Gastrocnemius medialis (tissue), 4 donors: Measurements from ENCODE around the gene PKLR. TPM values are rescaled to one million over a fixed set of nuclear protein-coding genes. Genes with fewer than 3 reads are reported as not detected.

ENCODE experiments used
- ATAC-seq, 2 donors: fragments of 150-250 bp; one replicate each; pipeline ENCODE4 v1.9.1; 2016
- DNase-seq, 2 donors: peaks; one replicate each; pipeline ENCODE4 v3.0.0-alpha.2; 2019
- H3K27ac ChIP-seq, 4 donors: fragments of 200-600 bp; sonication (generic); 1 replicate in 1 of 4; 2 replicates in 3 of 4; pipeline ENCODE4 v1.5.1; 2016 to 2018; ENCODE audit warnings: mild to moderate bottlenecking in 2 of 4, moderate library complexity in 1 of 4
- H3K27me3 ChIP-seq, 3 donors: fragments of 200-600 bp; sonication (generic) in 2 of 3; 1 replicate in 1 of 3; 2 replicates in 2 of 3; pipeline versions ENCODE4 v1.5.1 to v1.6.0; 2016 to 2019; ENCODE audit warnings: mild to moderate bottlenecking in 1 of 3, moderate library complexity in 1 of 3
- H3K36me3 ChIP-seq, 2 donors: fragments of 200-600 bp; sonication (generic) in 1 of 2; one replicate each; pipeline ENCODE4 v1.5.1; 2017 to 2018
- H3K4me1 ChIP-seq, 2 donors: fragments of 200-600 bp; sonication (generic) in 1 of 2; one replicate each; pipeline ENCODE4 v1.5.1; 2016 to 2017; ENCODE audit warnings: mild to moderate bottlenecking in 2 of 2
- H3K4me3 ChIP-seq, 4 donors: fragments of 200-600 bp; sonication (generic) in 3 of 4; 1 replicate in 1 of 4; 2 replicates in 3 of 4; pipeline ENCODE4 v1.5.1; 2016 to 2019; ENCODE audit warnings: mild to moderate bottlenecking in 2 of 4
- H3K9me3 ChIP-seq, 3 donors: fragments of 200-600 bp; sonication (generic) in 2 of 3; 1 replicate in 1 of 3; 2 replicates in 2 of 3; pipeline ENCODE4 v1.5.1; 2016 to 2019
- POLR2A ChIP-seq, 2 donors: fragments of 450-650 bp; IDR thresholded peaks; one replicate each; pipeline ENCODE4 v1.6.1; 2017; ENCODE audit warnings: antibody characterized with exemption in 2 of 2, mild to moderate bottlenecking in 2 of 2, moderate library complexity in 2 of 2
- in situ Hi-C, 4 donors: fragments of 200-750 bp; cut with MboI; loops; one replicate each; pipeline versions ENCODE4 v1.15.0 to v1.8.0; 2017; ENCODE audit warnings: low sequenced_read_pairs in 4 of 4
- intact Hi-C: fragments of 100-400 bp; cut with DNase I; formaldehyde crosslinking; loops from one replicate; pipeline ENCODE4 v1.15.1; 2023; ENCODE audit warnings: low total_unique reads
- total RNA-seq, 4 donors: library from RNA; depleted of rRNA; stranded (reverse); fragments of >200 nt; gene quantifications; one replicate each; pipeline versions ENCODE4 v1.1.0 to v1.2.3, GENCODE V29; 2016
- TF ChIP-seq, protein P1 (sequence below), 5 experiments: fragments of 450-650 bp in 3 of 5; fragments of 200-600 bp in 2 of 5; sonication (generic) in 2 of 5; IDR thresholded peaks in 4 of 5; conservative IDR thresholded peaks in 1 of 5; 1 replicate in 4 of 5; 2 replicates in 1 of 5; pipeline ENCODE4 v1.5.1; 2016 to 2019; ENCODE audit warnings: antibody characterized with exemption in 5 of 5, mild to moderate bottlenecking in 3 of 5, moderate library complexity in 3 of 5

PKLR gene
- total RNA-seq, 4 donors from 2014 or later = not detected

DNA sequence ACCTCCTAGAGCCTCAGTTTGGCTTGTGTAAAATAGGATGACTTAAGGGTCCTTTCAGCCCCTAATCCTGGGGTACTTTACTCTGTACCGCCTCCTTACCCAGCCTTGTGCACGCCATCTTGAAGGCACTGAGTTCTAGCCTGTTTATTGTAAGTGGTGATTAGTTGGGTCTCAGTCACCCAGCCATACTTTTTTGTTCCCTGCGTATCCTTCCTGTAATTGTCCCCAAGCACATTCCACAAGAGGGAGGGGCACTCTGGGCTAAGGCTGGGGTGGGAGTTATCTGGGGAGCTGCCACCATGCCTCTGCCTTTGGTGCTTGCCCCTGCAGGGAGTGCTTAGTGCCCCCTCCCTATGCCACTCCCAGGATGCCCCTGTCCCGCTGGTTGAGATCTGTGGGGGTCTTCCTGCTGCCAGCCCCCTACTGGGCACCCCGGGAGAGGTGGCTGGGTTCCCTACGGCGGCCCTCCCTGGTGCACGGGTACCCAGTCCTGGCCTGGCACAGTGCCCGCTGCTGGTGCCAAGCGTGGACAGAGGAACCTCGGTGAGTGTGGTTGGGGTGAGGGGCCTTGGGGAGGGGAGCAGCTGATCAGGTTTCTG lies 8.3 kb upstream of the PKLR start:
- Histone ChIP-seq H3K36me3 (peaks cover 0 to 13% of the 10 kb centered on the region in 2 donors), H3K9me3 (no peaks in the 10 kb centered on the region), H3K4me1 (peaks cover 14% of the 10 kb centered on the region in 2 donors), H3K4me3 (peak overlapping the region; percentile 86 to 97 (median 90)), H3K27me3 (no peaks in the 10 kb centered on the region), H3K27ac (peak overlapping the region; percentile 83 to 93 (median 86))
- in situ Hi-C loops = loop anchor here in 2 of 4 donors (10.0 kb wide), 2 partner anchors 45 to 55 kb away; partner anchors contain the start of genes ENTREP3 (in 1 of the 2) and SCAMP3 (in 1 of the 2)
- ATAC-seq (no peak), DNase-seq (no peak)
- TF ChIP-seq, protein P1, sequence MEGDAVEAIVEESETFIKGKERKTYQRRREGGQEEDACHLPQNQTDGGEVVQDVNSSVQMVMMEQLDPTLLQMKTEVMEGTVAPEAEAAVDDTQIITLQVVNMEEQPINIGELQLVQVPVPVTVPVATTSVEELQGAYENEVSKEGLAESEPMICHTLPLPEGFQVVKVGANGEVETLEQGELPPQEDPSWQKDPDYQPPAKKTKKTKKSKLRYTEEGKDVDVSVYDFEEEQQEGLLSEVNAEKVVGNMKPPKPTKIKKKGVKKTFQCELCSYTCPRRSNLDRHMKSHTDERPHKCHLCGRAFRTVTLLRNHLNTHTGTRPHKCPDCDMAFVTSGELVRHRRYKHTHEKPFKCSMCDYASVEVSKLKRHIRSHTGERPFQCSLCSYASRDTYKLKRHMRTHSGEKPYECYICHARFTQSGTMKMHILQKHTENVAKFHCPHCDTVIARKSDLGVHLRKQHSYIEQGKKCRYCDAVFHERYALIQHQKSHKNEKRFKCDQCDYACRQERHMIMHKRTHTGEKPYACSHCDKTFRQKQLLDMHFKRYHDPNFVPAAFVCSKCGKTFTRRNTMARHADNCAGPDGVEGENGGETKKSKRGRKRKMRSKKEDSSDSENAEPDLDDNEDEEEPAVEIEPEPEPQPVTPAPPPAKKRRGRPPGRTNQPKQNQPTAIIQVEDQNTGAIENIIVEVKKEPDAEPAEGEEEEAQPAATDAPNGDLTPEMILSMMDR (IDR thresholded peaks at IDR 0.05 in 4 of 5, conservative IDR thresholded peaks at IDR 0.05 in 1 of 5) = no peak
- TF ChIP-seq POLR2A (IDR thresholded peaks at IDR 0.05) = no peak
- intact Hi-C loops = loop anchor here (2.0 to 5.0 kb wide), 3 partner anchors 55 to 102 kb away; partner anchors contain the start of genes ENTREP3, MTX1 and THBS3

DNA sequence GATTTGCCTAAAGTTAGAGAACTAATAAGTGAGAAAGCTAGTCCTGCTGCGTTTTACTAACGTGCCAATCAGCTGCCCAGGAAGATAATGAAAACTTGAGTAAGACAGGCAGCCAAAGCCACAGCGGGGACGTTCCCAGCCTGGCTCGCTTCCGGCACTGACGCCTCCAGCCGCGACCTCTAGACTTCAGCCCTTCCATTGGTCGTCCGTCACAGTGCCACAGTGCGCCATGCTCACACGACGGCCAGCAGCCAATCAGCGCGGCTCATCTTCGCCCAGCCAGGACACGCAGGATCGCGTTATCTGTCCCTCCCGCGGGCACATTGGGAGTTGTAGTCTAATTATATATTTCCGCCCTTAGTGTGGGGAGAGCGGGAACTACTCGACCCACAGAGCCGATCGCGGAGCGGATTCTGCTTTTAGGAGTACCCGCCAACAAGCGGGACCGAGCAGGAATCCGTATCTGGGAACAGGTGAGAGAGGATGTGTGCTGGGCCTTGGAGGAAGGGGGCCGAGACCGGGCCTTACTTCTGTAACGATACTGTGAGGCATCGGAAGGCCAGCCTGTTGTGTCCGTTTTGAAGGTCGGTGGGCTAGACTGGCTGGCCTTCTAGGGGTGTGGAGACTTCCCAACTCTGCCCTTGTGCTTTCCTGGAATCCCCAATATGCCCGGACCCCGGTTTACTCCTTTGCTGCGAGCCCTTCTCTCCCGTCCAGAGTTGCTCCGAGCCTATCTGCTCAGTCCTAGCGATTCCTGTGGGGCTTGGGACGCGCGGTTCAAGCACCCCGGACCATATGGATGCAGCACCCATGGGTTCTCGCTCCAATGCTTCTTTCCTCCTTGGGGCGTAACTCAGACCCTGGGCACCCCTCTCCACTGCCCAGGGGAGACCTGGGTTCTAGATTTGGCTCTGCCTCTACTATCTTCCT lies 7.5 kb upstream of the PKLR start, which contains the start of gene FDPS:
Gene FDPS (plus strand): TSS at position 374 of the 930 bp plus-strand sequence. CDS start 924 bp downstream, outside the sequence.
- TF ChIP-seq, protein P1 (IDR thresholded peaks at IDR 0.05 in 4 of 5, conservative IDR thresholded peaks at IDR 0.05 in 1 of 5) = peak in 2 of 5 experiments; percentile 25 to 45
- TF ChIP-seq POLR2A (IDR thresholded peaks at IDR 0.05) = peak; percentile 56 to 70
- peak within 1 kb of the TSS; percentile 86 to 97 (median 90) for H3K4me3 ChIP-seq
- ATAC-seq (peak; percentile 97 to 99), DNase-seq (peak; percentile 99)
- H3K27ac ChIP-seq = peak within 1 kb of the TSS; percentile 83 to 93 (median 86)
- no peaks in the 10 kb centered on the region for H3K9me3 ChIP-seq
- peaks cover 0 to 13% of the 10 kb centered on the region in 2 donors for H3K36me3 ChIP-seq
- no peaks in the 10 kb centered on the region for H3K27me3 ChIP-seq
- in situ Hi-C loops = no loop called here
- intact Hi-C loops = loop anchor here (1.0 to 5.0 kb wide), 8 partner anchors 16 to 549 kb away; partner anchors contain the start of genes CLK2, ENTREP3, GON4L and HCN3
- peaks cover 14% of the 10 kb centered on the region in 2 donors for H3K4me1 ChIP-seq

DNA sequence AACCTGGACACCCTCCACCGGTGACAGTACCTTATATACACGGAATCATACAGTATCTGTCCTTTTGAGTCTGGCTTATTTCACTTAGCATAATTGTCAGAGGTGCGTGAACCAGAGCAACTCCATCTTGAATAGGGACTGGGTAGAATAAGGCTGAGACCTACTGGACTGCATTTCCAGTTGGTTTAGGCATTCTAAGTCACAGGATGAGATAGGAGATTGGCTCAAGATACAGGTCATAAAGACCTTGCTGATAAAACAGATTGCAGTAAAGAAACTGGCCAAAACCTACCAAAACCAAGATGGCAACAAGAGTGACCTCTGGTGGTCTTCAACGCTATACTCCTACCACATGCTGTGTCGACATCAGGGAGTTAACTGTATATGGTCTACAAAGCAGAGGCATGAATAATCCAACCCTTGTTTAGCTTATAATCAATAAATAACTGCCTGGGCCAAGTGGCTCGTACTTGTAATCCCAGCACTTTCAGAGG lies 6.1 kb upstream of the PKLR start:
- intact Hi-C loops = loop anchor here (5.0 kb wide), 1 partner anchor 100 kb away; the partner anchor contains the start of genes MTX1 and THBS3
- no peak for DNase-seq
- Histone ChIP-seq H3K27ac (no peak overlapping the region), H3K4me1 (peaks cover 14% of the 10 kb centered on the region in 2 donors), H3K9me3 (no peaks in the 10 kb centered on the region), H3K36me3 (peaks cover 0 to 11% of the 10 kb centered on the region in 2 donors), H3K4me3 (no peak overlapping the region), H3K27me3 (no peaks in the 10 kb centered on the region)
- no peak for TF ChIP-seq POLR2A (IDR thresholded peaks at IDR 0.05)
- TF ChIP-seq, protein P1 (IDR thresholded peaks at IDR 0.05 in 4 of 5, conservative IDR thresholded peaks at IDR 0.05 in 1 of 5) = peak in 2 of 5 experiments; percentile 19 to 25
- ATAC-seq = no peak
- in situ Hi-C loops = no loop called here

DNA sequence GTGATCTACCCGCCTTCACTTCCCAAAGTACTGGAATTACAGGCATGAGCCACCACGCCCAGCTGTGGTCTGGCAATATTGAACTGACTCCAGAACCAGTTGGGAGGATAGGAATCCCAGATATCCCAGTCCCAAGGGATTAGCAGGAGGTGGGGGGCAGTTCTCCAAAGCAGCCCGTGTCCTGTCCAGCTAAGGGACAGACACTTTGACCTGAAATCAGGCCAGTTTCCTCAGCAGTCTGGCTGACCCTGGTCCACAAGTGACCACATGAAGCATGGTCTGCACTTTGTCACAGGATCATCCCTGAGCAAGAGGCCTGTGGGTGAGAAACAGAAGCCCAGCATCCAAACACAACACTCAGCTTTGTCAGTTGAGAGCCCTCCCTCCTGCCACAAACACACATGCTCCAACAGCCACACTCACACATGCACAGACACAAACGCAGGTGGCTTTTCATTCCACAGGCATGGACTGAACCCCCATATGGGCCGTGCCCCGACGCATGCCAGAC lies 4.7 kb upstream of the PKLR start:
- Histone ChIP-seq H3K27me3 (no peaks in the 10 kb centered on the region), H3K27ac (no peak overlapping the region), H3K4me3 (no peak overlapping the region), H3K36me3 (peaks cover 0 to 1% of the 10 kb centered on the region in 2 donors), H3K4me1 (peaks cover 14% of the 10 kb centered on the region in 2 donors), H3K9me3 (no peaks in the 10 kb centered on the region)
- intact Hi-C loops (loop anchor here (5.0 kb wide), 1 partner anchor 99 kb away; the partner anchor contains the start of genes MTX1 and THBS3), in situ Hi-C loops (no loop called here)
- no peak for DNase-seq
- TF ChIP-seq, protein P1 (IDR thresholded peaks at IDR 0.05 in 4 of 5, conservative IDR thresholded peaks at IDR 0.05 in 1 of 5) = no peak
- no peak for TF ChIP-seq POLR2A (IDR thresholded peaks at IDR 0.05)
- ATAC-seq = no peak
